SJCRH30 (cell line): Measurements from ENCODE around the gene ZNF423. TPM values are rescaled to one million over a fixed set of nuclear protein-coding genes. Genes with fewer than 3 reads are reported as not detected.

Source experiments
- DNase-seq, 2 experiments: peaks; one replicate each; pipeline ENCODE4 v3.0.0-alpha.2; 2015 to 2020
- H3K27ac ChIP-seq: fragments of 250-450 bp; sonication (Bioruptor Pico); 2 replicates; pipeline ENCODE4 v1.5.1; 2020; ENCODE audit warnings: mild to moderate bottlenecking, moderate library complexity
- H3K27me3 ChIP-seq: fragments of 250-450 bp; sonication (Bioruptor Pico); 2 replicates; pipeline ENCODE4 v1.5.1; 2020; ENCODE audit warnings: mild to moderate bottlenecking, moderate library complexity
- H3K36me3 ChIP-seq: fragments of 250-450 bp; sonication (Bioruptor Pico); 2 replicates; pipeline ENCODE4 v1.5.1; 2020; ENCODE audit warnings: mild to moderate bottlenecking, moderate library complexity
- H3K4me1 ChIP-seq: fragments of 250-450 bp; sonication (Bioruptor Pico); 2 replicates; pipeline ENCODE4 v1.5.1; 2020; ENCODE audit warnings: mild to moderate bottlenecking, moderate library complexity
- H3K4me3 ChIP-seq: fragments of 250-450 bp; sonication (Bioruptor Pico); 2 replicates; pipeline ENCODE4 v1.5.1; 2020; ENCODE audit warnings: mild to moderate bottlenecking, moderate library complexity
- H3K9me3 ChIP-seq: fragments of 250-450 bp; sonication (Bioruptor Pico); replicated peaks from 2 replicates; pipeline ENCODE4 v1.5.1; 2020; ENCODE audit warnings: mild to moderate bottlenecking, moderate library complexity
- total RNA-seq: library from RNA; depleted of rRNA; stranded (reverse); fragments of >200 nt; shearing (Covaris generic); gene quantifications from 2 replicates; pipeline ENCODE4 v1.2.3, GENCODE V29; 2014

The ZNF423 gene
- total RNA-seq, 1 experiment from 2014 or later: 7.9 TPM

DNA sequence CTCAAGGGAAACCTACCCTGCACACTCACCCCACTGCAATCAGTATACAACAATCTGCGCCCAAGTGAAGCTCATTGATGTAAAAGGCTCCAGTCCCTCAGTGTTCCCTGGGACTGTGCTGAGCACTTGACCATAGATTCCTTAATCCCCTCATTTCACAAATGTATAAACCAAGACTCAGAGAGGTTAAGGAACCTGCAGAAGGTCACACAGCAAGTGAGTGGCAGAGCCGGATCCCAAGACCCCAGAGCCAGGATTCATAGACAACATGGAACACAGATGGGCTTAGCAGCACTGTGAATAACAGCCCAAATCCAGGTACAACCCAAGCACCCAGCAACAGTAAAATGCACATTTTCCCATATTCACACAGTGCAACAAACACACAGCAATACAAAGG, 256.6 kb downstream of the ZNF423 start:
- Histone ChIP-seq H3K9me3 (no peaks in the 10 kb centered on the region), H3K27me3 (no peaks in the 10 kb centered on the region), H3K36me3 (no peaks in the 10 kb centered on the region), H3K4me1 (peaks cover 35% of the 10 kb centered on the region), H3K27ac (no peak overlapping the region), H3K4me3 (no peak overlapping the region)
- no peak for DNase-seq

DNA sequence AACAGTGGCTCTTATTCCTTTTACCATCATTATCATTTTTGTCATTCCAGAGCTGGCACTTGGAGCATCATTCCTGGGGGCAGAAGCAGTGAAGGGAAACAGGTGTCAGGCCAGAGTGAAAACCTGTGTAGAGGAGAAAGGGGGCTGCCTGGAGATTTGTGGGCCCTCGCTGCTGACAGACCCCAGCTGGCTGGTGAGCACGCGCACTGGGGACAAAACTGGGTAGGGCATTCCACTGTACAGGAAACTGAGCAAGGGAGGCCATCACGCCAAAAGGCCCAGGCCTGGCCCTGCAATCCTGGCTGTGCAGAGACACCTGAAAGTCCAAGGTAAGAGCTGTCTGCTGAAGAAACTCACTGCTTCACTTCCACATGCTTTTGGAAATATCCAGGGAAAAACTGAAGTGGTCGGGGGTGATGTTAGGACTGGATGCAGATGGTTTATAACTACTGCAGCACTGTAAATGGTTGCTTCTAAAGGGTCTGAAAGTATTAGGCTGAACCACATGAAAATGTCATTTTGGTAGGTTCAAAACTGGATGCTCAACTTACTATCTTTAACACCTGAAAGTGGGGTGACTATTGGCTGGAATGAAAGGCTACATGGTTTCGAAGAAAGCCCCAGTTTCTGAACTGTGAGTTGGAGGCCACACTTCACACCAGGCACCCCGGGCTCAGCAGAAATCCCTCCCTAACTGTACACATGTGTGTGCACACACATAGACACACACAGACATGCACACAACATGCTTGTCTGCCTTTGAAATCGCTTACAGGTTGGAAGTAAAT, 257.3 kb downstream of the ZNF423 start:
- Histone ChIP-seq H3K27me3 (no peaks in the 10 kb centered on the region), H3K4me1 (peaks cover 41% of the 10 kb centered on the region), H3K4me3 (no peak overlapping the region), H3K27ac (no peak overlapping the region), H3K9me3 (no peaks in the 10 kb centered on the region), H3K36me3 (no peaks in the 10 kb centered on the region)
- DNase-seq: no peak

GRCh38 chr16:49597796-49598195, 258.1 kb downstream of the ZNF423 start:
- Histone ChIP-seq H3K4me1 (peaks cover 41% of the 10 kb centered on the region), H3K9me3 (no peaks in the 10 kb centered on the region), H3K27ac (no peak overlapping the region), H3K4me3 (no peak overlapping the region), H3K27me3 (no peaks in the 10 kb centered on the region), H3K36me3 (no peaks in the 10 kb centered on the region)
- no peak for DNase-seq

DNA sequence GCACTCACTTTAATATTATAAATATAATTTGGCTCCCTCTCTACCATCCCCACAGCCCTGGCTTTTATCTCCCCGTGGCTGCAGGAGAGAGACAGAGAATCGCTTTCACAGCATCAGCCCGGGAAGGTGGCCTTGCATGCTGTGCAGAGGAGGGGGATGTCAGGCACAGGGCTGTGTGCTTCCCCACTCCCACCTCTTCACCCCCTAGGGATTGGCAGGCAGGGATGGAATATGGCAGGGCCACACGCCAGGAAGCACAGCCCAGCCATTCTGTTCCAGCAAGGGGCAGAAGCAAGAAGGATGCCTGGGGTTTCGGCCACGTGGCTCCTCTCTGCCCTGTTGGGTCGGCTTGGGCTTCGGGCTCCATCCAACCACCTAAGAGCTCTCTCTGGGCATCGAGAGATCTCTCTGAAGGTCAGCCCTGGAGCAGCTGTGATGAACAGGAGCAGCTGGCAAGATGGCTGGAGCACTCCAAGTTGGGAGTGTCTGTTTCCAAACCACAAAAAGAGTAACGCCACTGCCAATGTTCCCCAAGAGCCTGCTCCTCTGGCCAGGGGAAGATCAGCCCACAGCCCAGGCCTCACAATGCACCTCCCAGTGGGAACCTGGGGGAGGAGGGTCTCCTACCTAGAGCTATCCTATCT, 259.1 kb downstream of the ZNF423 start:
- no peaks in the 10 kb centered on the region for H3K27me3 ChIP-seq
- no peaks in the 10 kb centered on the region for H3K36me3 ChIP-seq
- peak overlapping the region; percentile 35 for H3K4me3 ChIP-seq
- peak overlapping the region; percentile 82 for H3K27ac ChIP-seq
- H3K9me3 ChIP-seq: no peaks in the 10 kb centered on the region
- DNase-seq: peak; percentile 97 to 98
- peaks cover 41% of the 10 kb centered on the region for H3K4me1 ChIP-seq

DNA sequence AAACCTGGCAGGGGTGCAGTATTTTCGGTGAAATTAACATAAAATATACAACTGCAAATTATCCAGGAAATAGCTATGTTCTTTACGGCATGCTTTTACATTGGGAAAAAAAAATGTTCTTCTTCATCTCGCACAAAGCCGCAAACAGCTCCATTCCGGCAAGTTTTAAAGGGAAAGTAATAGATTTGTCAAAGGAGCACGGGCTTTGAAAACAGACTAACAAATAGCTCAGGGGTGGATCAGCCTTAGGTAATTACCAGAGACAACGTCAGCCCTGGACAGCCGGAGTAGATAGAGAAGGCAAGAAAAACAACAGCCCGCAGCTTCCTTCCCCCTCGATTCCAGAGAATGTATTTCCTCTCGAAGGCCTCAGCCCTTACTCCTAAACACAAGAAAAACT, 259.8 kb downstream of the ZNF423 start:
- Histone ChIP-seq H3K4me3 (peak overlapping the region; percentile 35), H3K36me3 (no peaks in the 10 kb centered on the region), H3K27ac (peak overlapping the region; percentile 82), H3K9me3 (no peaks in the 10 kb centered on the region), H3K27me3 (no peaks in the 10 kb centered on the region), H3K4me1 (peaks cover 41% of the 10 kb centered on the region)
- peak; percentile 43 to 66 for DNase-seq

GRCh38 chr16:49594685-49595498, 261.0 kb downstream of the ZNF423 start:
- H3K9me3 ChIP-seq: no peaks in the 10 kb centered on the region
- no peak overlapping the region for H3K4me3 ChIP-seq
- H3K27ac ChIP-seq: no peak overlapping the region
- H3K27me3 ChIP-seq: no peaks in the 10 kb centered on the region
- peak in 1 of 2 experiments; percentile 32 for DNase-seq
- H3K36me3 ChIP-seq: no peaks in the 10 kb centered on the region
- H3K4me1 ChIP-seq: peaks cover 41% of the 10 kb centered on the region

- DNase-seq: peak; percentile 37 to 57
- Histone ChIP-seq H3K27me3 (no peaks in the 10 kb centered on the region), H3K4me1 (peaks cover 46% of the 10 kb centered on the region)
Measured at GRCh38 chr16:49594153-49594552, 261.8 kb downstream of the ZNF423 start.

GRCh38 chr16:49593424-49594040, 262.4 kb downstream of the ZNF423 start:
- Histone ChIP-seq H3K9me3 (0 out of 2 replicates have a peak, but pooled peaks cover under 1% of the 10 kb centered on the region), H3K27me3 (no peaks in the 10 kb centered on the region), H3K4me3 (no peak overlapping the region), H3K36me3 (no peaks in the 10 kb centered on the region), H3K27ac (no peak overlapping the region), H3K4me1 (peaks cover 52% of the 10 kb centered on the region)
- DNase-seq: peak in 1 of 2 experiments; percentile 30

More at GRCh38 chr16:49594153-49594552, 261.8 kb downstream of the ZNF423 start:
- no peaks in the 10 kb centered on the region for H3K36me3 ChIP-seq
- no peak overlapping the region for H3K27ac ChIP-seq
- no peaks in the 10 kb centered on the region for H3K9me3 ChIP-seq
- no peak overlapping the region for H3K4me3 ChIP-seq

GRCh38 chr16:49592546-49593423, 263.1 kb downstream of the ZNF423 start:
- Histone ChIP-seq H3K9me3 (0 out of 2 replicates have a peak, but pooled peaks cover 4% of the 10 kb centered on the region), H3K27ac (no peak overlapping the region), H3K4me3 (no peak overlapping the region), H3K36me3 (no peaks in the 10 kb centered on the region), H3K27me3 (no peaks in the 10 kb centered on the region), H3K4me1 (peaks cover 46% of the 10 kb centered on the region)
- peak; percentile 50 to 79 for DNase-seq

DNA sequence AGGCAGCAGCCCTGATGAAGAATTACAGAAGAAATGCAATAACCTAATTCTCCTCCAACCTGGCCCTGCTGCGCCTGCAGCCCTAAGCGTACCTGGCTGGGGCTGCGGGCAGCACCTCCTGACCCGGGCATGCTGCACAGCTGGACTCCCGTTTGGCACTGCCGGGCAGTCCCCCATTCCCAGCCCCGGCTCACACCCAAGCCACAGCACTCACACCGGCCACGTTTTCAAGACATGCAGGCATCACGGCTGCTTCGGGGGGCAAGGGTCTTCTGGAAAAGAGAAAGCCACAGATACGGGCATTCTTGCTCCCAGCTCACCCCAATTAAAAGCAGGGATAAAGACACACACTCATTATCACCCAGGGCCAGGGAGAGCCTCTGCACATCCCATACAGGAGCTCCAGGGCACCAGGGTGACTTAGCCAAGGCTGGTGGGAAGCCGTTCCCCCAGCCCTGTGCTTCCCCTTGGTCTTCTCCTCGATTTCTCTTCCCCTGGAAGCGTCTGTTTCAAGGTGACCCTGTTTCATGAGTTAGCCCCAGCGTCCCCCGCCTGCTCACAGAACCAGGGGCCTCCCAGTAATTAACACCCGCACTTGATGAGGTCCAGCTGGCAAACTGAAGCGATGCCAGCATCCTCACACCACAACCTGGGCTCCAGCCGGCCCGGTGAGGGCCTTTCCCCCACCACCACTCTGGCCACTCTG, 265.6 kb downstream of the ZNF423 start:
- 0 out of 2 replicates have a peak, but pooled peaks cover 4% of the 10 kb centered on the region for H3K9me3 ChIP-seq
- no peaks in the 10 kb centered on the region for H3K36me3 ChIP-seq
- H3K27ac ChIP-seq: no peak overlapping the region
- no peak overlapping the region for H3K4me3 ChIP-seq
- no peak for DNase-seq
- H3K27me3 ChIP-seq: no peaks in the 10 kb centered on the region
- H3K4me1 ChIP-seq: peaks cover 27% of the 10 kb centered on the region

DNA sequence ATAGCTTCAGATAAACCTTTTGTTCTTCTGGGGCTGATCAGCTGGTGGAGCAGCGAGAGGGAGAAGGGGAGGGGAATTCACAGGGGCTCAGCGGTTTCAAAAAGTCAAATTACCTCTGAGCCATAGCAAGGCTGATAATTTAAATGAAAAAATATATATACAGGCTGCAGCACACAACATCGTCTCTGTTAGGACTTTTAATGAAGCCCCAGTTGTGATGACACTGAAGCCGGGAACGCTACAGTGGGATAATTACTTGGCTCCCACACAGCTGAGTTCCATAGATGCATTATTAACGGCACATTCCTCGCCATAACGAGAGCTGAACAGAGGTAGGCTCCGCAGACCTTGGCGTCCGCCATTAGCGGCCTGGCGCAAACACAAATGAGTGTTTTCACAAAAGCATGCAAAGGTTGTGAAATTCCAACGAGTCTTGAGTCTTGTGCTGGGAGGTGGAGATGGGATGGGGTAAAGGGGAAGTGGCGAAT, 266.3 kb downstream of the ZNF423 start:
- H3K27me3 ChIP-seq: no peaks in the 10 kb centered on the region
- H3K36me3 ChIP-seq: no peaks in the 10 kb centered on the region
- no peak overlapping the region for H3K4me3 ChIP-seq
- H3K27ac ChIP-seq: no peak overlapping the region
- 0 out of 2 replicates have a peak, but pooled peaks cover 4% of the 10 kb centered on the region for H3K9me3 ChIP-seq
- DNase-seq: no peak
- H3K4me1 ChIP-seq: peaks cover 20% of the 10 kb centered on the region

DNA sequence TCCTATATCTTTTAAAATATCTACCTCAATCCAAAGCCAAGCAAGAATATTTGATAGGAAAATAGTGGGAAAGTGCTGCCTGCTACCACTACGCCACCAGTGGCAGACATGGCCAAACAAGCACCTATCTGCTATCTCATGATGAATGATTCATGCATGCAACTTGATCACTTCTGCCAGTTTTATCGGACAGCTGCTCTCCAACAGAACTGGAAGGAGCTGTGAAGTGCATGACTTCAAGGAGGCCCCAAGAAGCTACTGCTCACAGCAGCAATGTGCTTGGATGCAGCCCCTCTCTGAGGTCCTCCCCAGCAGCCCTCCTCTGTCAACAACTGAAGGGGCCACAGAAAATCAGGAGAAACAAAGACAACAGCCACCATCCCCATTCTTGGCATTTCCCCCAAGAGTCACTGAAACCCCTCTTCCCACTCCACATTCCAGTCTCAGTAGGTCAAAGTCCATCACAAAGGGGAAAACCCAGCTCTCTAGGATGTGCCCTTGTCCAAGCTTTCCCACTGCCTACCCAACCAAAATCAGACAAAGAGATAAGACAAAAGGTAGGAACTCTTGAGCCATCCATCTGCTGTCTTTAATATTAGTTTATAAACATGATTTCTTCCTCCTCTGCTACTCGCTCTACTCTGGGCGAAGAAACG, 267.1 kb downstream of the ZNF423 start:
- Histone ChIP-seq H3K4me1 (peaks cover 13% of the 10 kb centered on the region), H3K9me3 (0 out of 2 replicates have a peak, but pooled peaks cover 4% of the 10 kb centered on the region), H3K27me3 (no peaks in the 10 kb centered on the region), H3K4me3 (no peak overlapping the region), H3K27ac (peak overlapping the region; percentile 23; the same call in 1 of the 2 replicates), H3K36me3 (no peaks in the 10 kb centered on the region)
- DNase-seq: peak; percentile 71 to 76
